Type B pancreatic cell (in vitro differentiated cells): Measurements from ENCODE around the gene OPRL1. TPM values are rescaled to one million over a fixed set of nuclear protein-coding genes. Genes with fewer than 3 reads are reported as not detected.

ENCODE experiments used
- DNase-seq: peaks from one replicate; pipeline ENCODE4 v3.0.0; 2021; ENCODE audit warnings: mixed read lengths; ENCODE audit not compliant: unreplicated experiment; ENCODE audit errors: extremely low spot score
- H3K27ac Mint-ChIP-seq: 2 replicates; pipeline ENCODE4 v1.8.0; 2021; ENCODE audit warnings: mild to moderate bottlenecking, mixed read lengths
- H3K27me3 Mint-ChIP-seq: 2 replicates; pipeline ENCODE4 v1.8.0; 2021; ENCODE audit warnings: mixed read lengths
- H3K36me3 Mint-ChIP-seq: 2 replicates; pipeline ENCODE4 v1.8.0; 2021; ENCODE audit warnings: mixed read lengths
- H3K4me1 Mint-ChIP-seq: one replicate; pipeline ENCODE4 v1.8.0; 2021; ENCODE audit warnings: mixed read lengths; ENCODE audit not compliant: unreplicated experiment
- H3K4me3 Mint-ChIP-seq: 2 replicates; pipeline ENCODE4 v1.8.0; 2021; ENCODE audit warnings: mild to moderate bottlenecking, mixed read lengths
- H3K9me3 Mint-ChIP-seq: 2 replicates; pipeline ENCODE4 v1.8.0; 2021; ENCODE audit warnings: mixed read lengths
- total RNA-seq: library from RNA; stranded (reverse); gene quantifications from 2 replicates; pipeline ENCODE4 v1.2.1, GENCODE V29; 2021; ENCODE audit warnings: low replicate concordance
- TF ChIP-seq, protein P1 (sequence below): fragments of 200-600 bp; sonication (generic); conservative IDR thresholded peaks from 2 replicates; pipeline ENCODE4 v1.5.0; 2021; ENCODE audit warnings: antibody characterized with exemption, mild to moderate bottlenecking

Gene OPRL1
- total RNA-seq, 1 donor from 2014 or later = 1.9 TPM

DNA sequence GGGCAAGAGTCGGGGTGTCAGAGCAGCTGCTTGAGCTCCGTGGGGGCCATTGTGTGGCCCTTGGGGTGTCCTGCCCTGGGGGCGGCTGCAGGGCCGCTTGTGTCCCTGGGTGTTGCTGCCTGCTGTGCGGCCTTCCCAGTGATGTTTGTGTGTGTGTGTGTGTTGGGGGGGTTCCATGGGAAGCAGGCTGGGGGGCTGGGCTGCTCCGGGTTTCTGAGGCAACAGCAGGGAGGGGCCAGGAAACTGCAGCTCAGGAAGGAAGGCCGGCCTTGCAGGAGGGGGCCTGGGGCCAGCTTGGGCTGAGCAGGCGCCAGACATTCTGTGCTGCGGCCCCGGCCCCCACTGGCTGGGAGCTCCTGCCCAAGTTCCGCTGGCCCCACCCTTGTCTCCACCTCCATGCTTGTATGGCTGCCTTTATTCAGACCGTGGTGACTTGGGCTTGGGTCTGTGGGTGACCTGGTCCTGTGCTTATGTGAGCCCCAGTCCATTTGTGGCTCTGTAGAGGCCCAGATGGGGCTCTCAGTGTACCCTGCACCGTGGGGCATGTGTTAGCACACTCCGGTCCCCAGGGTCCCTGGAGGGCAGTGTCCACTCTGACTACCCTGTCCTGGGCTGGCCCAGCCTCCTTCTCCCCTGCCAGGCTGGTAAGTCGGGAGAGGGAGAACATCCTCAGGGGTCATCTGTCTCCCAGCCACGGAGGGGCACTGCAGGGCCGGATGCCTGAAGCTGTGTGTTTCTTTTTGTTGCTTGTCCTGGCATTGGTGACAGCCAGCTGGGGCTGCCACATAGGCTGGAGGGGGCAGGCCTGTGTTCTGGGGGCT is 25.8 kb upstream of the OPRL1 start:
- no peak for DNase-seq
- Mint-ChIP-seq H3K36me3 (no peaks in the 10 kb centered on the region), H3K27ac (no peak overlapping the region), H3K27me3 (peaks cover 26% of the 10 kb centered on the region), H3K9me3 (no peaks in the 10 kb centered on the region), H3K4me3 (no peak overlapping the region), H3K4me1 (peaks cover 13% of the 10 kb centered on the region)
- TF ChIP-seq, protein P1, sequence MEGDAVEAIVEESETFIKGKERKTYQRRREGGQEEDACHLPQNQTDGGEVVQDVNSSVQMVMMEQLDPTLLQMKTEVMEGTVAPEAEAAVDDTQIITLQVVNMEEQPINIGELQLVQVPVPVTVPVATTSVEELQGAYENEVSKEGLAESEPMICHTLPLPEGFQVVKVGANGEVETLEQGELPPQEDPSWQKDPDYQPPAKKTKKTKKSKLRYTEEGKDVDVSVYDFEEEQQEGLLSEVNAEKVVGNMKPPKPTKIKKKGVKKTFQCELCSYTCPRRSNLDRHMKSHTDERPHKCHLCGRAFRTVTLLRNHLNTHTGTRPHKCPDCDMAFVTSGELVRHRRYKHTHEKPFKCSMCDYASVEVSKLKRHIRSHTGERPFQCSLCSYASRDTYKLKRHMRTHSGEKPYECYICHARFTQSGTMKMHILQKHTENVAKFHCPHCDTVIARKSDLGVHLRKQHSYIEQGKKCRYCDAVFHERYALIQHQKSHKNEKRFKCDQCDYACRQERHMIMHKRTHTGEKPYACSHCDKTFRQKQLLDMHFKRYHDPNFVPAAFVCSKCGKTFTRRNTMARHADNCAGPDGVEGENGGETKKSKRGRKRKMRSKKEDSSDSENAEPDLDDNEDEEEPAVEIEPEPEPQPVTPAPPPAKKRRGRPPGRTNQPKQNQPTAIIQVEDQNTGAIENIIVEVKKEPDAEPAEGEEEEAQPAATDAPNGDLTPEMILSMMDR = peak; percentile 48

DNA sequence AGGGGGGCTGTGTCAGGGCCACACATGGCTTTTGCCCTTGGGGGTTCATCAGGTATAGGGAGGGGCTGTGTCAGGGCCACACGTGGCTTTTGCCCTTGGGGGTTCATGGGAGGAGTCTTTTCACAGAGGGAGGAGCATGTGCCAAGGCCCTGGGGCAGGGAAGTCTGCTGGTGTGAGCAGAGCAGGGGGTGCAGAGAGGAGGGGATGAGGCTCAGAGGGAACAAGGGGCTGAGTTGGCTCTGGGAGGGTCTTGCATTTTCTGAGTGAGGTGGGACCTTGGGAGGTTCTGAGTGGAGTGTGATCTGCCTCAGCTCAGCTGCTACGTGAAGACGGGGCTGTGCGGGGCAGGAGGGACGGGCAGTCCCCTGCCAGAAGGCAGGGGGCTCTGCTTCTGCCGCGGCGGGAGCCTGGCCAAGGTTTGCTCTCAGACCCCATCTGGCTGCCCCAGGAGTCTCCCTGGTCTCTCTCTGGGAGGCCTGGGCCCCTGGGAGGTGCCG is 24.4 kb upstream of the OPRL1 start:
- H3K27ac Mint-ChIP-seq = no peak overlapping the region
- TF ChIP-seq, protein P1 = no peak
- no peaks in the 10 kb centered on the region for H3K9me3 Mint-ChIP-seq
- peaks cover 22% of the 10 kb centered on the region for H3K27me3 Mint-ChIP-seq
- H3K4me3 Mint-ChIP-seq = no peak overlapping the region
- H3K4me1 Mint-ChIP-seq = peaks cover 18% of the 10 kb centered on the region
- no peaks in the 10 kb centered on the region for H3K36me3 Mint-ChIP-seq
- DNase-seq = no peak

DNA sequence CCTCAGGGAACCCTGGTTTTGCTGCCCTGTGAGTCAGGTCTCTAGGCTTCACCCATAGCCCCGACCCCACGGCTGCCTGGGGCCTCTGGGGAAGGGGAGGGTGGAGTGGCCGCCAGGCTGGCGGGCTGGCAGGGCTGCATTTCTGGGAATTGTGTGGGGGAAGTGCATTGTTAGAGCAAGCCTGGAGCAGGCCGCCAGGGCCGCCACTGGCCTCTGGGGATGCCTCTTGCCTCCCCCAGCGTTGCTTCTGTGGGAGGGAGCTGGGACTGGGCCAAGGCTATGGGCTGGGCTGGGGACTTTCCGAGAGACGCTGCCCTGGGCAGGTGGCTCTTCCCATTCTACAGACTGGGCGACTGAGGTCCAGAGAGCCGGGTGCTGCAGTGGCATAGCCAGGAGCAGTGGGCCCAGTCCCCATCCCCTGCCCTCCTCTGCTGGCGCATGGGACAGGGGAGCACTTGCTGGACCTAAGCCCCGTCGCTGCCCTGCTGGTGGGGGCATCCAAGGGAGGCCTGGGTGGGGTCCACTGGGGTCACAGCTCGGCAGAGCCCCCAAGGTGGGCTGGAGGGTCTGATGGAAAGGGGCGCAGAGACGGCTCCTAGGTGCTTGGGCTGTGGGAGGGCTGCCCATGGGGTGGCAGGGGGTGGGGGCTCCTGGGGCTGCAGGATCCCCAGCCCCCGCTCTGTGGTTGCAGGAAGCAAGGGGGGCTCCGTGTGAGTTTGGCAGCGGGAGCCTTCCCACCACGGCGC is 23.8 kb upstream of the OPRL1 start:
- no peak overlapping the region for H3K27ac Mint-ChIP-seq

DNA sequence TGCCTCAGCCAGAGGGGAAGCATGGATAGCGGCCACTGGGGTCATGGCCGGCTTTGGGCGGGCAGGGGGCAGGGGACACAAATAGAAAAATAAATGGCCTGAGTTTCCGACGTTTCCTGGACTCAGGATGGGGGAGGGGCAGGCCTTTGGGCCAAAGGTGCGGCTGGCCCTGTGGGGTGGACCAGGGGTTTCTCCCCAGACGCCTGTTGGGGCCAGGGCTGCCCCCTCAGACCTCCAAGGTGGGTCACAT is 23.3 kb upstream of the OPRL1 start:
- TF ChIP-seq, protein P1 = no peak
- H3K4me1 Mint-ChIP-seq = peaks cover 18% of the 10 kb centered on the region
- H3K27me3 Mint-ChIP-seq = peaks cover 14% of the 10 kb centered on the region
- H3K4me3 Mint-ChIP-seq = no peak overlapping the region
- DNase-seq = no peak
- no peaks in the 10 kb centered on the region for H3K9me3 Mint-ChIP-seq
- no peaks in the 10 kb centered on the region for H3K36me3 Mint-ChIP-seq
- no peak overlapping the region for H3K27ac Mint-ChIP-seq

More for the DNA sequence above, 23.8 kb upstream of the OPRL1 start:
- H3K4me1 Mint-ChIP-seq = peaks cover 18% of the 10 kb centered on the region
- no peaks in the 10 kb centered on the region for H3K36me3 Mint-ChIP-seq
- H3K27me3 Mint-ChIP-seq = peaks cover 16% of the 10 kb centered on the region
- no peaks in the 10 kb centered on the region for H3K9me3 Mint-ChIP-seq
- H3K4me3 Mint-ChIP-seq = no peak overlapping the region
- TF ChIP-seq, protein P1 = no peak
- no peak for DNase-seq

DNA sequence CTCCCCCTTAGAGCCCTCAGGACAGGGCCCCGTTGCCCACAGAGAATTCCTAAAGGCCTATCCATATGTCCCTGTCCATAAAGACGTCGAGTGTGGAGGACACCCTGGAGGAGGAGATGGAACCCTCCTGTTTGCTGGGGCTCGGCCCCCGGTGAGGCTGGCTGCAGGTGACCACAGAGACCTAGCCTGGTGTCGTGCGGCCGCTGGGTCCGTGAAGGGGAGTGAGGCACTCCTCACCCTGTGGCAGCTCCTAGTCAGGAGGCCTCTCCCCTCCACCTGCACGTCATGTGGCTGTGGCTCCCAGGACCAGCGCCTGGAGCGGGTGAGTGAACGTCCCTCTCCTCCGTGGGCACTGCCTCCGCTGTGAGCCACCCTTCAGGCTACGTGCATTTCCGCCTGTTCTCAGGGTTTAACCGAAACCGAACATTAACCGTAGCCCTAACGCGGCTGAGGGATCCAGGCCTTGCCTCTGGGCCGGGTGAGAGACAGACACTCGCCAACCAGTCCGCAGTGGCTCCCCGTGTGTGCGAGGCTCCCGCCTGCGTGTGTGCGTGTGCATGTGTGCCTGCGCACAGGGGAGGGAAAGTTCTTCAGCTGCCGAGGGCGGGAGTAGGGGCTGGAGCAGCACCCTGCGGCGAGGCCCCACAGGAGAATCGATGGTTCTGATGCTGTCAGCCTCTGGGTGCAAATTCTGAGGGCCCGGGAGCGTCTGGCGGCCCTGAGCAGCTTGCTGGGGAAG is 22.8 kb upstream of the OPRL1 start:
- peaks cover 19% of the 10 kb centered on the region for H3K4me1 Mint-ChIP-seq
- no peaks in the 10 kb centered on the region for H3K36me3 Mint-ChIP-seq
- TF ChIP-seq, protein P1 = no peak
- peaks cover 9% of the 10 kb centered on the region for H3K27me3 Mint-ChIP-seq
- no peak overlapping the region for H3K27ac Mint-ChIP-seq
- H3K4me3 Mint-ChIP-seq = no peak overlapping the region
- no peak for DNase-seq
- H3K9me3 Mint-ChIP-seq = no peaks in the 10 kb centered on the region
